Measurements from ENCODE around the gene FYB2.

DNA sequence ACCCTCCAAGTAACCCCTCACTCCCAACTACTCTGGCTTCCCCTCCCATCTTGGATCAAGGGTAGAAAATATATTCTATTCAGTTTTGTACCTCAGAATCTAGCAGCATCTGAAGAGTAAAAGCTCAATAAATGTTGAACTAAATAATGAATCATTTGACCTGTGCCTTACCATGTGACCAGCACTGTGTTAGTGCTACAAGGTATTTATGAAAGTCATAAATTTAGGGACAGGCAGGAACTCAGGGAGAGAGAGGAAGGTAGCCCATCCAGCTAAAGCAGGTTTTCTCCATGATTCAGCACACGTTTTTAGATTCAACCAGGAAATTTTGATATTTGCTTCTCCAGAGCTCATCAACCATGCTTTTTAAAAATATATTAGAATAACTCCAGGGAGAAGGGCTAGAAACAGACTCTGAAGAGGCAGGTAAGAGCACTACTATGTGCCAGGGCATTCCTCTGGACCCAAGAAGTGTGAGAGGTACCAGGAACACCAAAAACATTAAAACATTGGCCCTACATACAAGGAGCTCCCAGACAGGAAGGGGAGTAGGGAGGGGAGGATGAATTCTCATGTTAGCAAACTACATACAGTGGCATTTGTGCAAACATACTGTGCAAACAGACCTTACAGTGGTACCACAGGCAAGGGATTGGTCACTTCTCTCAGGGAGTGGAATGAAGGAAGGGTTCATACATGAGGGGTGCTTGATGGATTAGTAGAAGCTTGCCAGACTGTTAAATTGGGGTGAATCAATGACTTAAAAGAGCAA is 64.3 kb downstream of the FYB2 start:
- no peak for TF ChIP-seq POLR2A (IDR thresholded peaks at IDR 0.05)
- TF ChIP-seq, protein P1, sequence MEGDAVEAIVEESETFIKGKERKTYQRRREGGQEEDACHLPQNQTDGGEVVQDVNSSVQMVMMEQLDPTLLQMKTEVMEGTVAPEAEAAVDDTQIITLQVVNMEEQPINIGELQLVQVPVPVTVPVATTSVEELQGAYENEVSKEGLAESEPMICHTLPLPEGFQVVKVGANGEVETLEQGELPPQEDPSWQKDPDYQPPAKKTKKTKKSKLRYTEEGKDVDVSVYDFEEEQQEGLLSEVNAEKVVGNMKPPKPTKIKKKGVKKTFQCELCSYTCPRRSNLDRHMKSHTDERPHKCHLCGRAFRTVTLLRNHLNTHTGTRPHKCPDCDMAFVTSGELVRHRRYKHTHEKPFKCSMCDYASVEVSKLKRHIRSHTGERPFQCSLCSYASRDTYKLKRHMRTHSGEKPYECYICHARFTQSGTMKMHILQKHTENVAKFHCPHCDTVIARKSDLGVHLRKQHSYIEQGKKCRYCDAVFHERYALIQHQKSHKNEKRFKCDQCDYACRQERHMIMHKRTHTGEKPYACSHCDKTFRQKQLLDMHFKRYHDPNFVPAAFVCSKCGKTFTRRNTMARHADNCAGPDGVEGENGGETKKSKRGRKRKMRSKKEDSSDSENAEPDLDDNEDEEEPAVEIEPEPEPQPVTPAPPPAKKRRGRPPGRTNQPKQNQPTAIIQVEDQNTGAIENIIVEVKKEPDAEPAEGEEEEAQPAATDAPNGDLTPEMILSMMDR (IDR thresholded peaks at IDR 0.05): no peak

All from esophagus squamous epithelium (tissue), 4 donors.